K562 (cell line): ENCODE results near the gene DAPL1. TPM values are rescaled to one million over a fixed set of nuclear protein-coding genes. Genes with fewer than 3 reads are reported as not detected.

Source experiments
- ATAC-seq: fragments of 200-7000 bp; cut with Tn5 transposase; 3 replicates; pipeline ENCODE4 v1.9.1; 2020; ENCODE audit warnings: moderate library complexity
- BruUV-seq: library from RNA; stranded (reverse); fragments of 400-500 nt; replicated peaks from 2 replicates; lab custom pipeline; 2021; lab: Mats Ljungman, UMichigan
- CTCF ChIA-PET: fragments of 300-600 bp; formaldehyde crosslinking; extraction: SDS; loops from one replicate; lab custom pipeline; 2021; ENCODE audit warnings: low intra/inter-chr PET ratio; lab: Yijun Ruan, JAX
- POLR2A ChIA-PET: fragments of 300-600, 350-650 bp; sonication (Branson Sonifier 250); formaldehyde crosslinking; extraction: SDS; loops from one replicate; lab custom pipeline; 2021; ENCODE audit warnings: antibody characterized with exemption, inconsistent platforms; lab: Yijun Ruan, JAX
- DNase-seq, 4 experiments: peaks; one replicate each; pipeline versions ENCODE4 v3.0.0 to v3.0.0-alpha.2; 2011 to 2018; ENCODE audit warnings: low spot score in 3 of 4, mixed read lengths in 3 of 4; ENCODE audit errors: extremely low read depth in 1 of 4
- FAIRE-seq: peaks from 2 replicates; lab custom pipeline; 2011; peaks lifted over from hg19 to GRCh38; lab: Jason Lieb, UNC
- H2AFZ ChIP-seq: 2 replicates; pipeline ENCODE4 v1.6.0; 2011; ENCODE audit warnings: low read depth, low read length, control low read depth, inconsistent platforms
- H3K27ac ChIP-seq: fragments of 200-600 bp; 3 replicates; pipeline ENCODE4 v1.8.0; 2011; ENCODE audit warnings: low read depth, mild to moderate bottlenecking, control low read depth, inconsistent platforms, low read length, moderate library complexity, mixed read lengths; ENCODE audit errors: extremely low read depth
- H3K27me3 ChIP-seq, 2 experiments: fragments of 300-600 bp in 1 of 2; 2 replicates in 1 of 2; 3 replicates in 1 of 2; pipeline versions ENCODE4 v1.6.0 to v1.8.0; 2011; ENCODE audit warnings: inconsistent platforms in 2 of 2, low read length in 2 of 2, mild to moderate bottlenecking in 1 of 2, mixed read lengths in 1 of 2, moderate library complexity in 1 of 2; ENCODE audit not compliant: control insufficient read depth in 2 of 2, insufficient read depth in 2 of 2
- H3K36me3 ChIP-seq: fragments of 300-600 bp; 3 replicates; pipeline ENCODE4 v1.8.0; 2011; ENCODE audit warnings: mild to moderate bottlenecking, low read length, inconsistent platforms; ENCODE audit not compliant: control insufficient read depth, insufficient read depth
- H3K4me1 ChIP-seq, 2 experiments: fragments of 200-600 bp in 1 of 2; replicated peaks in 1 of 2; 2 replicates in 1 of 2; 3 replicates in 1 of 2; pipeline versions ENCODE4 v1.5.1 to v1.8.0; 2011; ENCODE audit warnings: inconsistent platforms in 2 of 2, low read length in 2 of 2, mild to moderate bottlenecking in 1 of 2, mixed read lengths in 1 of 2, moderate library complexity in 1 of 2; ENCODE audit not compliant: control insufficient read depth in 2 of 2, insufficient read depth in 2 of 2
- H3K4me2 ChIP-seq: 2 replicates; pipeline ENCODE4 v1.6.1; 2011; ENCODE audit warnings: low read length, control low read depth, inconsistent platforms, mixed read lengths; ENCODE audit not compliant: insufficient read depth
- H3K4me3 ChIP-seq: fragments of 200-600 bp; sonication (generic), shearing (Covaris generic); 2 replicates; pipeline ENCODE4 v1.5.1; 2016; ENCODE audit warnings: control low read depth, inconsistent platforms
- H3K79me2 ChIP-seq: fragments of 200-600 bp; 3 replicates; pipeline ENCODE4 v1.8.0; 2011; ENCODE audit warnings: low read length, inconsistent platforms; ENCODE audit not compliant: control insufficient read depth, insufficient read depth
- H3K9ac ChIP-seq, 2 experiments: 2 replicates each; pipeline versions ENCODE4 v1.6.0 to v1.6.1; 2011; ENCODE audit warnings: low read depth in 2 of 2, low read length in 2 of 2, control low read depth in 1 of 2, inconsistent platforms in 1 of 2, mild to moderate bottlenecking in 1 of 2, mixed read lengths in 1 of 2; ENCODE audit not compliant: insufficient read depth in 1 of 2
- H3K9me1 ChIP-seq: one replicate; pipeline ENCODE4 v1.6.0; 2011; ENCODE audit warnings: inconsistent platforms, mild to moderate bottlenecking, low read length, moderate library complexity; ENCODE audit not compliant: control insufficient read depth, insufficient read depth
- H3K9me3 ChIP-seq: replicated peaks from 2 replicates; pipeline ENCODE4 v1.5.1; 2011; ENCODE audit warnings: low read depth, low read length, inconsistent platforms; ENCODE audit not compliant: control insufficient read depth, insufficient read depth
- H4K20me1 ChIP-seq: replicated peaks from 2 replicates; pipeline ENCODE4 v1.6.1; 2011; ENCODE audit warnings: low read length, inconsistent platforms, mixed read lengths; ENCODE audit not compliant: control insufficient read depth, insufficient read depth
- CAMTA2 ChIP-seq: fragments of 250-450 bp; sonication (Bioruptor Pico); conservative IDR thresholded peaks from 2 replicates; pipeline ENCODE4 v1.5.1; 2022
- CSDE1 ChIP-seq, 2 experiments: fragments of 450-650 bp; IDR thresholded peaks; 2 replicates each; pipeline ENCODE4 v1.6.1; 2016; ENCODE audit warnings: mild to moderate bottlenecking in 1 of 2
- EP400 ChIP-seq: fragments of 450-650 bp; IDR thresholded peaks from 2 replicates; pipeline ENCODE4 v1.6.1; 2017; ENCODE audit warnings: antibody characterized with exemption, mild to moderate bottlenecking, moderate library complexity
- ESRRB ChIP-seq: fragments of 250-450 bp; sonication (Bioruptor Pico); IDR thresholded peaks from 2 replicates; pipeline ENCODE4 v1.5.0; 2020; ENCODE audit warnings: mild to moderate bottlenecking, moderate library complexity, borderline replicate concordance
- MEF2A ChIP-seq: IDR thresholded peaks from 2 replicates; pipeline ENCODE4 v1.6.1; 2011; ENCODE audit warnings: low read depth, mild to moderate bottlenecking, low read length, moderate library complexity; ENCODE audit not compliant: control insufficient read depth
- MEF2D ChIP-seq: conservative IDR thresholded peaks from 2 replicates; pipeline ENCODE4 v1.6.1; 2016; ENCODE audit warnings: low read depth, missing genetic modification characterization, missing compliant biosample characterization
- NCOA2 ChIP-seq, 2 experiments: fragments of 450-650 bp; IDR thresholded peaks; 2 replicates each; pipeline ENCODE4 v1.6.1; 2018; ENCODE audit warnings: mild to moderate bottlenecking in 2 of 2, moderate library complexity in 1 of 2; ENCODE audit not compliant: partially characterized antibody in 2 of 2
- PML ChIP-seq: IDR thresholded peaks from 2 replicates; pipeline ENCODE4 v1.6.1; 2012; ENCODE audit warnings: low read length, inconsistent platforms
- RNF2 ChIP-seq: sonication (generic); IDR thresholded peaks from 2 replicates; pipeline ENCODE4 v1.6.1; 2016
- STAT5B ChIP-seq: fragments of 250-450 bp; sonication (Bioruptor Pico); IDR thresholded peaks from 2 replicates; pipeline ENCODE4 v1.8.0; 2021; ENCODE audit warnings: mild to moderate bottlenecking, inconsistent platforms
- TEAD1 ChIP-seq, 2 experiments: fragments of 450-650 bp in 1 of 2; sonication (generic) in 1 of 2; formaldehyde crosslinking; IDR thresholded peaks; 2 replicates each; pipeline versions ENCODE4 v1.4.0 to v1.8.0; 2020 to 2022; ENCODE audit warnings: mild to moderate bottlenecking in 2 of 2, missing genetic modification reagents in 1 of 2
- ZNF586 ChIP-seq: fragments of 450-650 bp; formaldehyde crosslinking; conservative IDR thresholded peaks from 2 replicates; pipeline ENCODE4 v1.4.0; 2020; ENCODE audit warnings: mild to moderate bottlenecking, moderate library complexity
- ZNF707 ChIP-seq: fragments of 250-450 bp; sonication (Bioruptor Pico); conservative IDR thresholded peaks from 2 replicates; pipeline ENCODE4 v1.8.0; 2022; ENCODE audit warnings: inconsistent platforms, mild to moderate bottlenecking, moderate library complexity
- WGBS: fragments of 100-300 bp; shearing (Covaris generic); methylation state at CpG from one replicate; pipeline ENCODE4 v1.1.6; 2016; ENCODE audit warnings: low coverage, mixed read lengths; ENCODE audit not compliant: insufficient coverage; ENCODE audit errors: missing lambda C conversion rate; 5-methylcytosine and 5-hydroxymethylcytosine counted together
- in situ Hi-C: fragments of 300-500 bp; cut with MboI; formaldehyde crosslinking; loops from 4 replicates; pipeline ENCODE4 v1.15.0; 2018; ENCODE audit warnings: inconsistent platforms, mixed read lengths
- intact Hi-C: fragments of 100-400 bp; cut with micrococcal nuclease; formaldehyde crosslinking; loops from 2 replicates; pipeline ENCODE4 v1.14.2; 2022
- polyA plus RNA-seq, 8 experiments: library from polyadenylated mRNA; depleted of rRNA in 4 of 8; stranded (reverse) in 5 of 8; unstranded in 3 of 8; fragments of >200 nt; fragmentation: Nextera tagmentation in 2 of 8; fragmentation: Illumina TruSeq in 1 of 8; extraction: Ambion mirVana in 2 of 8; extraction: Trizol in 1 of 8; gene quantifications; 2 replicates each; pipeline versions ENCODE4 v1.2.1 to v1.2.3, GENCODE V29; 2011 to 2014; ENCODE audit warnings: inconsistent platforms in 1 of 8, missing spikeins in 1 of 8
- total RNA-seq, 7 experiments: library from RNA; depleted of rRNA in 6 of 7; stranded (reverse); fragments of >200 nt in 6 of 7; fragmentation: Illumina TruSeq in 2 of 7; extraction: Trizol in 2 of 7; gene quantifications; 2 replicates each; pipeline versions ENCODE4 v1.2.1 to v1.2.3, GENCODE V29; 2011 to 2021; ENCODE audit warnings: low replicate concordance in 1 of 7
- TF ChIP-seq, protein P1 (sequence below): sonication (generic); formaldehyde crosslinking; IDR thresholded peaks from 2 replicates; pipeline ENCODE4 v1.8.1; 2023; ENCODE audit warnings: mild to moderate bottlenecking, missing genetic modification reagents
- TF ChIP-seq, protein P2 (sequence below): sonication (generic); formaldehyde crosslinking; IDR thresholded peaks from 2 replicates; pipeline ENCODE4 v1.8.0; 2023; ENCODE audit warnings: mild to moderate bottlenecking, missing genetic modification reagents
- TF ChIP-seq, protein P3 (sequence below): fragments of 450-650 bp; formaldehyde crosslinking; IDR thresholded peaks from 2 replicates; pipeline ENCODE4 v1.4.0; 2020; ENCODE audit warnings: mild to moderate bottlenecking, moderate library complexity

Gene DAPL1
- total and polyA plus RNA-seq, 9 of the 15 experiments (the other 6 are each of a cell fraction or from before 2014, with no cell fraction given) = not detected

DNA sequence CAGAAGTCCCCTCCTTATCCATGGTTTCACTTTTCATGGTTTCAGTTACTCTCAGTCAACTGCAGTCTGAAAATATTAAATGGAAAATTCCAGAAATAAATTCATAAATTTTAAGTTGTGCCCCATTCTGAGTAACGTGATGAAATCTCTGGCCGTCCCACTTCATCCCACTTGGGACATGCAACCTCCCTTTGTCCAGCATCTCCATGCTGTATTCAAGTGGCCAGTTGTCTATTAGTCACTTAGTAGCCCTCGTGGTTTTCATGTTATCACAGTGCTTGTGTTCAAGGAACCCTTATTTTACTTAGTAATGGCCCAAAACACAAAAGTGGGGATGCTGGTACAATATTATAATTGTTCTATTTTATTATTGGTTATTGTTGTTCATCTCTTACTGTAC lies 18.0 kb upstream of the DAPL1 start:
- ATAC-seq = no peak

More for the DNA sequence above, 18.0 kb upstream of the DAPL1 start:
- in situ Hi-C loops (no loop called here), intact Hi-C loops (no loop called here)
- 0% methylated on average over 3 of the region's 3 CpGs for WGBS
- H3K4me3 ChIP-seq = no peak overlapping the region
- DNase-seq (no peak), FAIRE-seq (no peak)
- no peaks in the 10 kb centered on the region for H3K79me2 ChIP-seq
- H4K20me1 ChIP-seq = no peaks in the 10 kb centered on the region
- H3K27me3 ChIP-seq = peaks cover under 1 to 5% of the 10 kb centered on the region in 2 experiments; a peak in 2 of 5 replicates
- no peaks in the 10 kb centered on the region for H3K36me3 ChIP-seq
- H3K9me1 ChIP-seq = no peaks in the 10 kb centered on the region
- H3K9ac ChIP-seq = no peak overlapping the region
- BruUV-seq = no TSS peak
- H3K4me1 ChIP-seq = no peaks in the 10 kb centered on the region; a peak in 1 of 5 replicates
- CTCF ChIA-PET = no interaction called here
- H3K27ac ChIP-seq = no peak overlapping the region
- no peaks in the 10 kb centered on the region for H3K9me3 ChIP-seq
- H3K4me2 ChIP-seq = no peak overlapping the region
- TF ChIP-seq, protein P1, sequence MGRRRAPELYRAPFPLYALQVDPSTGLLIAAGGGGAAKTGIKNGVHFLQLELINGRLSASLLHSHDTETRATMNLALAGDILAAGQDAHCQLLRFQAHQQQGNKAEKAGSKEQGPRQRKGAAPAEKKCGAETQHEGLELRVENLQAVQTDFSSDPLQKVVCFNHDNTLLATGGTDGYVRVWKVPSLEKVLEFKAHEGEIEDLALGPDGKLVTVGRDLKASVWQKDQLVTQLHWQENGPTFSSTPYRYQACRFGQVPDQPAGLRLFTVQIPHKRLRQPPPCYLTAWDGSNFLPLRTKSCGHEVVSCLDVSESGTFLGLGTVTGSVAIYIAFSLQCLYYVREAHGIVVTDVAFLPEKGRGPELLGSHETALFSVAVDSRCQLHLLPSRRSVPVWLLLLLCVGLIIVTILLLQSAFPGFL (CRISPR knock-in tag) = no peak
- TF ChIP-seq ZNF586 = no peak
- TF ChIP-seq ZNF707 (CRISPR knock-in tag) = no peak
- TF ChIP-seq NCOA2 (IDR thresholded peaks at IDR 0.05; ENCODE audit: partially characterized antibody in 2 of 2) = no peak
- no peak for TF ChIP-seq ESRRB
- TF ChIP-seq TEAD1 (CRISPR knock-in tag; IDR thresholded peaks at IDR 0.05) = no peak
- no peak for TF ChIP-seq RNF2
- TF ChIP-seq MEF2D = no peak
- TF ChIP-seq STAT5B (CRISPR knock-in tag) = no peak
- TF ChIP-seq CAMTA2 (CRISPR knock-in tag) = no peak
- TF ChIP-seq CSDE1 (IDR thresholded peaks at IDR 0.05) = no peak
- no peak for TF ChIP-seq PML
- TF ChIP-seq, protein P2, sequence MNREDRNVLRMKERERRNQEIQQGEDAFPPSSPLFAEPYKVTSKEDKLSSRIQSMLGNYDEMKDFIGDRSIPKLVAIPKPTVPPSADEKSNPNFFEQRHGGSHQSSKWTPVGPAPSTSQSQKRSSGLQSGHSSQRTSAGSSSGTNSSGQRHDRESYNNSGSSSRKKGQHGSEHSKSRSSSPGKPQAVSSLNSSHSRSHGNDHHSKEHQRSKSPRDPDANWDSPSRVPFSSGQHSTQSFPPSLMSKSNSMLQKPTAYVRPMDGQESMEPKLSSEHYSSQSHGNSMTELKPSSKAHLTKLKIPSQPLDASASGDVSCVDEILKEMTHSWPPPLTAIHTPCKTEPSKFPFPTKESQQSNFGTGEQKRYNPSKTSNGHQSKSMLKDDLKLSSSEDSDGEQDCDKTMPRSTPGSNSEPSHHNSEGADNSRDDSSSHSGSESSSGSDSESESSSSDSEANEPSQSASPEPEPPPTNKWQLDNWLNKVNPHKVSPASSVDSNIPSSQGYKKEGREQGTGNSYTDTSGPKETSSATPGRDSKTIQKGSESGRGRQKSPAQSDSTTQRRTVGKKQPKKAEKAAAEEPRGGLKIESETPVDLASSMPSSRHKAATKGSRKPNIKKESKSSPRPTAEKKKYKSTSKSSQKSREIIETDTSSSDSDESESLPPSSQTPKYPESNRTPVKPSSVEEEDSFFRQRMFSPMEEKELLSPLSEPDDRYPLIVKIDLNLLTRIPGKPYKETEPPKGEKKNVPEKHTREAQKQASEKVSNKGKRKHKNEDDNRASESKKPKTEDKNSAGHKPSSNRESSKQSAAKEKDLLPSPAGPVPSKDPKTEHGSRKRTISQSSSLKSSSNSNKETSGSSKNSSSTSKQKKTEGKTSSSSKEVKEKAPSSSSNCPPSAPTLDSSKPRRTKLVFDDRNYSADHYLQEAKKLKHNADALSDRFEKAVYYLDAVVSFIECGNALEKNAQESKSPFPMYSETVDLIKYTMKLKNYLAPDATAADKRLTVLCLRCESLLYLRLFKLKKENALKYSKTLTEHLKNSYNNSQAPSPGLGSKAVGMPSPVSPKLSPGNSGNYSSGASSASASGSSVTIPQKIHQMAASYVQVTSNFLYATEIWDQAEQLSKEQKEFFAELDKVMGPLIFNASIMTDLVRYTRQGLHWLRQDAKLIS = no peak
- TF ChIP-seq EP400 = no peak
- TF ChIP-seq MEF2A = no peak
- TF ChIP-seq, protein P3, sequence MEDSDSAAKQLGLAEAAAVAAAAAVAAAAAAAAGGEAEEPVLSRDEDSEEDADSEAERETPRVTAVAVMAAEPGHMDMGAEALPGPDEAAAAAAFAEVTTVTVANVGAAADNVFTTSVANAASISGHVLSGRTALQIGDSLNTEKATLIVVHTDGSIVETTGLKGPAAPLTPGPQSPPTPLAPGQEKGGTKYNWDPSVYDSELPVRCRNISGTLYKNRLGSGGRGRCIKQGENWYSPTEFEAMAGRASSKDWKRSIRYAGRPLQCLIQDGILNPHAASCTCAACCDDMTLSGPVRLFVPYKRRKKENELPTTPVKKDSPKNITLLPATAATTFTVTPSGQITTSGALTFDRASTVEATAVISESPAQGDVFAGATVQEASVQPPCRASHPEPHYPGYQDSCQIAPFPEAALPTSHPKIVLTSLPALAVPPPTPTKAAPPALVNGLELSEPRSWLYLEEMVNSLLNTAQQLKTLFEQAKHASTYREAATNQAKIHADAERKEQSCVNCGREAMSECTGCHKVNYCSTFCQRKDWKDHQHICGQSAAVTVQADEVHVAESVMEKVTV (CRISPR knock-in tag) = no peak
- TF ChIP-seq, all 486 proteins: peak for 0
- POLR2A ChIA-PET = interaction anchor here (0.6 kb wide), 1 partner anchor 319 kb away, joined by 3 read pairs; no protein-coding TSS in a partner anchor
- H2AFZ ChIP-seq = no peak overlapping the region
